OCI-LY3 (cell line): ENCODE results near the gene PTPRN2.

Source experiments
- CTCF ChIP-seq: fragments of 200-600, 300-600 bp; sonication (generic); IDR thresholded peaks from 2 replicates; pipeline ENCODE4 v1.5.1; 2014; ENCODE audit warnings: antibody characterized with exemption, low read length, low read depth
- EZH2phosphoT487 ChIP-seq: fragments of 200-600 bp; shearing (Covaris generic); IDR thresholded peaks from 2 replicates; pipeline ENCODE4 v1.6.1; 2018; ENCODE audit warnings: antibody characterized with exemption, mixed run types, low read depth

- TF ChIP-seq CTCF (no peak), EZH2phosphoT487 (no peak)
These were observed 316.7 kb downstream of the PTPRN2 start for GRCh38 chr7:158270856-158271413.
